Measurements from ENCODE around the gene KLK10. TPM values are rescaled to one million over a fixed set of nuclear protein-coding genes. Genes with fewer than 3 reads are reported as not detected.

The KLK10 gene
- total and polyA plus RNA-seq, 10 donors = 0.06 to 0.13 (median 0.09) TPM; not detected in 7

GRCh38 chr19:51009061-51009891 lies 10.2 kb downstream of the KLK10 start:
- WGBS, 5 donors = 65 to 77% (median 73%) methylated on average over 15 to 19 of the region's 19 CpGs
- no peak overlapping the region for H3K4me3 ChIP-seq
- no peak for DNase-seq
- no peaks in the 10 kb centered on the region for H3K9me3 ChIP-seq
- intact Hi-C loops (cut with DNase I; ENCODE audit: low total_unique reads) = no loop called here
- no peak overlapping the region for H3K27ac ChIP-seq
- H3K36me3 ChIP-seq = no peaks in the 10 kb centered on the region
- no peaks in the 10 kb centered on the region for H3K4me1 ChIP-seq
- TF ChIP-seq CTCF (IDR thresholded peaks at IDR 0.05 in 8 of 11, conservative IDR thresholded peaks at IDR 0.05 in 3 of 11) (no peak), POLR2A (IDR thresholded peaks at IDR 0.05) (no peak), POLR2AphosphoS5 (IDR thresholded peaks at IDR 0.05) (no peak)
- peaks cover 0 to 69% (median 3%) of the 10 kb centered on the region in 7 donors for H3K27me3 ChIP-seq (replicated peaks in 1 of 7)

GRCh38 chr19:51007488-51007887 lies 12.0 kb downstream of the KLK10 start:
- H3K27me3 ChIP-seq (replicated peaks in 1 of 7) = peaks cover 0 to 70% (median 6%) of the 10 kb centered on the region in 7 donors
- intact Hi-C loops (cut with DNase I; ENCODE audit: low total_unique reads) = no loop called here
- TF ChIP-seq POLR2AphosphoS5 (IDR thresholded peaks at IDR 0.05) (no peak), POLR2A (IDR thresholded peaks at IDR 0.05) (no peak), CTCF (IDR thresholded peaks at IDR 0.05 in 8 of 11, conservative IDR thresholded peaks at IDR 0.05 in 3 of 11) (no peak)
- no peaks in the 10 kb centered on the region for H3K9me3 ChIP-seq
- H3K4me1 ChIP-seq = no peaks in the 10 kb centered on the region
- 81 to 89% (median 83%) methylated on average over 3 of the region's 3 CpGs for WGBS, 5 donors
- H3K36me3 ChIP-seq = no peaks in the 10 kb centered on the region
- no peak overlapping the region for H3K4me3 ChIP-seq
- DNase-seq = no peak
- H3K27ac ChIP-seq = no peak overlapping the region

- intact Hi-C loops (cut with DNase I; ENCODE audit: low total_unique reads) = no loop called here
- WGBS, 5 donors = 44 to 64% (median 54%) methylated on average over 7 to 8 of the region's 8 CpGs
- Histone ChIP-seq H3K4me3 (no peak overlapping the region), H3K27ac (no peak overlapping the region), H3K27me3 (replicated peaks in 1 of 7) (peaks cover 0 to 71% (median 14%) of the 10 kb centered on the region in 7 donors), H3K4me1 (no peaks in the 10 kb centered on the region), H3K9me3 (no peaks in the 10 kb centered on the region), H3K36me3 (no peaks in the 10 kb centered on the region)
- no peak for DNase-seq
- TF ChIP-seq CTCF (IDR thresholded peaks at IDR 0.05 in 8 of 11, conservative IDR thresholded peaks at IDR 0.05 in 3 of 11) = no peak
- no peak for TF ChIP-seq POLR2AphosphoS5 (IDR thresholded peaks at IDR 0.05)
Observed at GRCh38 chr19:51006406-51006805, 13.1 kb downstream of the KLK10 start.

- H3K4me1 ChIP-seq = no peaks in the 10 kb centered on the region
- 86 to 97% (median 88%) methylated on average over 1 of the region's 1 CpG for WGBS, 5 donors
- no peaks in the 10 kb centered on the region for H3K36me3 ChIP-seq
- H3K27me3 ChIP-seq (replicated peaks in 1 of 7) = peaks cover 0 to 71% (median 15%) of the 10 kb centered on the region in 7 donors
- TF ChIP-seq POLR2AphosphoS5 (IDR thresholded peaks at IDR 0.05) (no peak), CTCF (IDR thresholded peaks at IDR 0.05 in 8 of 11, conservative IDR thresholded peaks at IDR 0.05 in 3 of 11) (no peak), POLR2A (IDR thresholded peaks at IDR 0.05) (no peak)
- no peaks in the 10 kb centered on the region for H3K9me3 ChIP-seq
- no peak for DNase-seq
- no peak overlapping the region for H3K4me3 ChIP-seq
- intact Hi-C loops (cut with DNase I; ENCODE audit: low total_unique reads) = no loop called here
- no peak overlapping the region for H3K27ac ChIP-seq
Observed at GRCh38 chr19:51005248-51005647, 14.3 kb downstream of the KLK10 start.

Measured in spleen (tissue), 11 donors.